M059J (cell line): ENCODE data around the gene COLEC11. TPM values are rescaled to one million over a fixed set of nuclear protein-coding genes. Genes with fewer than 3 reads are reported as not detected.

Experiments
- DNase-seq: peaks from one replicate; pipeline ENCODE4 v3.0.0-alpha.2; 2012; ENCODE audit warnings: low read depth
- total RNA-seq: library from RNA; depleted of rRNA; stranded (reverse); fragments of >200 nt; shearing (Covaris generic); gene quantifications from 2 replicates; pipeline ENCODE4 v1.2.3, GENCODE V29; 2014

The COLEC11 gene
- total RNA-seq, 1 experiment from 2014 or later, result 0.10 TPM

DNA sequence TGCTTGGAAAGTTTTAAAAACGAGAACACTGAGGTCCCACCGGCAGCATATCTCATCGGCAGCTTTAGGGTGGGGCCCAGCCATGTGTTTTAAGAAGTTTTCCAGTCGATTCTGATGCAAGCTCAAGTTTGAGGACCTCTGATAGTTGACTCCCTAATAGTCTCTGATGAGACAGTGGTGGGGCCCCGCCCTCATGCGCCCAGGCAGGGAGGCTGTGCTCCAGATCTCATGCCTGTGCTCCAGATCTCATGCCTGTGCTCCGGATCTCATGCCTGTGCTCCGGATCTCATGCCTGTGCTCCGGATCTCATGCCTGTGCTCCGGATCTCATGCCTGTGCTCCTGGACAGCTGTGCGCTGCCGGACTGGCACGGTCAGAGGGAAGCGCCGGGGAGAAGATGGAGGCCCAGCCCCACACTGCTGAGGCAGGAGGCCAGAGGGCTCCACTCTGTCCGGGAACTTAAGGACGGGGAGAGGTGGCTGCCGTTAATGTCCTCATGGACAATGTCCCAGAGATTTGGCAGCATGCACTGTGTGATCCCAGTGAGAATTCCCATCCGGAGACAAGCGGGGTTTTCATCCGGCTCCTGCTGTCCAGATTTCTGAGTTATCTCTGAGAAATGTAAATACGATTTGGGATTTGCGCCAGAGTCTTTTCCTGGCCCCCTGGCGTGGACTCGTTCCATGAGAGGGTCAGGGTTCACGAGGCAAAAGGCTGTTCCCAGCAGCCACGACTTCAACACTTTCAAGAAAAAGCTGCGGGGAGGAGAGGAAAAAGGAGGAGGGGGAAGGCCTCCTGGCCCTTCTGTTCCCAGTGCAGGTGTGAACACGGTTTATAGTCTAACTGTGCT lies 9.4 kb upstream of the COLEC11 start:
- no peak for DNase-seq

GRCh38 chr2:3586220-3586619 lies 8.7 kb upstream of the COLEC11 start:
- no peak for DNase-seq

GRCh38 chr2:3587021-3587420 lies 7.9 kb upstream of the COLEC11 start:
- no peak for DNase-seq

DNA sequence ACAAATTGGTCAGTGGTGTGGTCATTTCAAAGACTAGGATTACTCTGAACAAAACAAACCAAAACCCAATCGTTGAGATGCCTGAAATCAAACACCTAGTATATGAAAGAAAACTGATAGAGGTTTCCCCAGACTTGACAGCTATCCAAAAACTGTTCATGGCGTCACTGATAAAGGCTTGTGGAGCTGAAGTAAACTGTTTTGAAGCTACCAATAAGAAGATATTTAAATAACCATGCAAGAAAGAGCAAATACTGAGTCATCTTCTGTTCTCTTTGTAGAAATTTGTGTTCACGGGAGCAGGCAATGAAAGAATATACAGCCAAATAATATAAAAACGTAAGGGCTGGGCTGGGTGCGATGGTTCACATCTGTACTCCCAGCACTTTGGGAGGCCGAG lies 7.5 kb upstream of the COLEC11 start:
- DNase-seq, result no peak

- DNase-seq, result no peak
Observed at GRCh38 chr2:3588084-3588483, 6.8 kb upstream of the COLEC11 start.

GRCh38 chr2:3589086-3589485 lies 5.8 kb upstream of the COLEC11 start:
- no peak for DNase-seq

DNA sequence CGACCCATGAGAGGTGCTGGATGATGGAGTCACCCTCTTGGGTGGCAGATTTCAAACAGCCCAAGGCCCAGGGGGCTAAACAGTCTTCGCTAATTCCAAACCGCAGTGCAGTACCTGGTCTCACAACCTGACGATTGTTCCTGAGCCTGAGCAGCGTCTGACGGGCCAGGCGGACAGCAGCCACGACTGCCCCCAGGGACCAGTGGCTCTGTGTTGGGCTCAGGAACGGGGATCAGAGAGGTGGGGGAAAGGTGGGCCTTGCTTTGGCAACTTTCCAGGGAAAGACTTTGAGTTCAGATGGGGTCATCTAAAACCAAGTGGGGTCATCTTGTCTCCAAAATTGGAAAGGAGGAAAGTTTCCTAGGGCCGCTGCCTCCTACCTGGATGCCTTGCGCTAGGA lies 492 bp downstream of the COLEC11 start:
- DNase-seq, result no peak

- no peak for DNase-seq
Observed at GRCh38 chr2:3595985-3596384, 1.1 kb downstream of the COLEC11 start.

GRCh38 chr2:3596901-3597417 lies 2.0 kb downstream of the COLEC11 start:
- DNase-seq, result no peak

GRCh38 chr2:3597567-3597966 lies 2.7 kb downstream of the COLEC11 start:
- no peak for DNase-seq

GRCh38 chr2:3598197-3598910 lies 3.4 kb downstream of the COLEC11 start:
- DNase-seq, result no peak

GRCh38 chr2:3598912-3599854 lies 4.3 kb downstream of the COLEC11 start:
- DNase-seq, result no peak

DNA sequence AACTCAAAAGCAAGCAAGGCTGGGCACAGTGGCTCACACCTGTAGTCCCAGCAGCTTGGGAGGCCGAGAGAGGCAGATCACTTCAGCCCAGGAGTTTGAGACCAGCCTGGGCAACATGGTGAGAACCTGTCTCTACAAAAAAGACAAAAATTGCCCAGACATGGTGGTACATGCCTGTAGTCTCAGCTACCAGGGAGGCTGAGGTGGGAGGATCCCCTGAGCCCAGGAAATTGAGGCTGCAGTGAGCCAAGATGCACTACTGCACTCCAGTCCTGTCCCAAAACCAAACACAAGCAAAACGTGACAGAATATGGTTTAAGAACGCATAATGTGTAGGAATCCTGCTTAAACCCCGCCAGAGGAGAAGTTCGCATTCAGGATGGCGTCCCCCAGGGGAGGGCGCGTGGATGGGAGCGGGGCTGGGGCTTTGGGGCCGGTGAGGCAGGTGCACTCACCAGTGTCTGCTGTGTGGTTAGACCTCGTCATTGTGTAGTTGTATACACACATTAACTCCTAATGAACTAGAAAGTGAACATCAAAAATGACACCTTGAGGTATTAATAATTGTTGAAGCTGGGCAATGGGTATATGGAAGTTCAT lies 5.4 kb downstream of the COLEC11 start:
- DNase-seq, result no peak

- DNase-seq, result no peak
Observed at GRCh38 chr2:3601561-3602271, 6.8 kb downstream of the COLEC11 start.

DNA sequence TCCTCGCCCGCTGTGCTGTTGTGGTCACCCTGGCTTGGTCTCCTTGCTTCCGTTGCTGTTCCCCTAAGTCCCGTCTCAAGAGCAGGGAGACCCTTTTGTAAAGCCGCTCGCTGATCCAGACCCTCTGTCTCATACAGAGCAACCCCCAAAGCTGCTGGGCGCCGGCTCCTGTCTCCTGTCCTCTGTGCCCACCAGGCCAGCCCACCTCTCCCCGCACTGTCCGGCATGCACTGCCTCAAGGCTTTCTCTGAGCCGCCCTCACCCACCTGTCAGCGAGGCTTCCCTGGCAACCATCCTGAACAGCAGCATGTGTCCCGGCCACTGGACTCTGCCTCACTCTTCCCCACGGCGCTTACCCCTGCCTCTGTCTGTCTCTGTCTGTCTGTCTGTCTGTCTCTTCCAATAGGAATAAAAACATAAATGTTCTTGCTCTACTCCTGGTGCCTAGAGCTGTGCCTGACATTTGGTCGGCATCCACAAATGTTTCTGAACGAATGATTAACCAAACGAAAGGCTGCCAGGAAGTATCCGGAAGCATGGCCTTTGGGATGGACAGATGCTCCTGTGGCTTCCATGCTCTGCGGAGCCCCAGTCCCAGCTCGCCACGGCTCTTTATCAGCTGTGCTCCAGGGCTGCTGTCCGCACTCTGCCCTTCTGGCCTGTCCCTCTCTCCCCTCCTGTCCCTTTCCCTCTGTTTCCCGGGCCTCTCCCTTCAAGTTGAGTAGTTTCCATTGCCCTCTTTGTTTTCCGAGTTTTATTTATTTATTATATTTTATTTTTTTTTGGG lies 7.8 kb downstream of the COLEC11 start:
- no peak for DNase-seq

- no peak for DNase-seq
Observed at GRCh38 chr2:3603536-3604206, 8.8 kb downstream of the COLEC11 start.

DNA sequence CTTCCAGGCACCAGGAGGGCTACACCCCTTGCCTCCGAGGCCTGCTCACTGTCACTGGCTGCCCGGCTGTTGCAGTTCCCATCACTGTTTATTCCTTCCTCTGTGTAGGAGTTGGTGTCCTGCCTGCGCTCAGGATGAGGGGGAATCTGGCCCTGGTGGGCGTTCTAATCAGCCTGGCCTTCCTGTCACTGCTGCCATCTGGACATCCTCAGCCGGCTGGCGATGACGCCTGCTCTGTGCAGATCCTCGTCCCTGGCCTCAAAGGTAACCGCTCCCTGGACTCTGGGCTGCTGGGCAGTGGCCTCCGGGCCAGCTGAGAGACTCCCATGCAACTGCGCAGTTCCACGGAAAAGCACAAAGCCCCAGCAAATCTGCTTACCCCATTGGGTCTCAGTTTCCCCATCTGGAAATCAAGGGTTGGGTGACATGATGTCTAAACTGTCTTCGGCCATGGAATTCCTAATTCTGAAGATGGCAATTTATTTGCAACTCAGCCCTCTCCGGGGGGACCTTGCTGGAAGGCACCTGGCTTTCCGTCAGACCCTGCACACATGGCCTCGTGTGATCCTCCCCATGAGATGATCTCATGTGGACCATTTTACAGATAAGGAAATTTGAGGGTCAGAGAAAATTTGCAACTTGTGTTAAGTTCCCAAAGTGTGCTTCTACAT lies 9.4 kb downstream of the COLEC11 start:
- no peak for DNase-seq

- DNase-seq, result peak; percentile 55
Observed at GRCh38 chr2:3604991-3605961, 10.4 kb downstream of the COLEC11 start.
